ENCODE results near the gene SESN2. TPM values are rescaled to one million over a fixed set of nuclear protein-coding genes. Genes with fewer than 3 reads are reported as not detected.

Gene SESN2
- total RNA-seq, 1 donor from 2014 or later, result 22.2 TPM

DNA sequence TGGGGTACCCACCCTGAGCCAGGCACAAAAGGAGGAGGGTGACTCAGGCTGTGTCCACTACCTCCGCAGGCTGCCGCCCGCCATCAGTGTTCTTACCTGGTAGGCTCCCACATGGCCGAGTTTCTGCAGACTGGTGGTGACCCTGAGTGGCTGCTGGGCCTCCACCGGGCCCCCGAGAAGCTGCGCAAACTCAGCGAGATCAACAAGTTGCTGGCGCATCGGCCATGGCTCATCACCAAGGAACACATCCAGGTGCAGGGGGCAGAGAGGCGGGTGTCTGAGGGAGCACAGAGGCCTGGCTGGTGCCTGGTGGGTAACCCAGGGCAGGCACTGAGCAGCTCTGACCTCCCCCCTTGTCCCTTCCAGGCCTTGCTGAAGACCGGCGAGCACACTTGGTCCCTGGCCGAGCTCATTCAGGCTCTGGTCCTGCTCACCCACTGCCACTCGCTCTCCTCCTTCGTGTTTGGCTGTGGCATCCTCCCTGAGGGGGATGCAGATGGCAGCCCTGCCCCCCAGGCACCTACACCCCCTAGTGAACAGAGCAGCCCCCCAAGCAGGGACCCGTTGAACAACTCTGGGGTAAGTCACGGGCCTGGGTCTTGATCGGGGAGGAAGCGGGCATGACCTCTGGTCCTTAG lies 13.0 kb downstream of the SESN2 start:
- peaks cover 13% of the 10 kb centered on the region for H3K36me3 Mint-ChIP-seq (ENCODE audit: insufficient read depth)
- H3K9me3 Mint-ChIP-seq (ENCODE audit: low read depth), result no peaks in the 10 kb centered on the region

GRCh38 chr1:28273216-28273860 lies 14.0 kb downstream of the SESN2 start:
- Mint-ChIP-seq H3K36me3 (ENCODE audit: insufficient read depth) (peaks cover 18% of the 10 kb centered on the region), H3K4me3 (ENCODE audit: low read depth) (no peak overlapping the region), H3K4me1 (ENCODE audit: low read depth) (peaks cover 2% of the 10 kb centered on the region), H3K27ac (no peak overlapping the region), H3K27me3 (no peaks in the 10 kb centered on the region), H3K9me3 (ENCODE audit: low read depth) (no peaks in the 10 kb centered on the region)
- TF ChIP-seq, protein P1, sequence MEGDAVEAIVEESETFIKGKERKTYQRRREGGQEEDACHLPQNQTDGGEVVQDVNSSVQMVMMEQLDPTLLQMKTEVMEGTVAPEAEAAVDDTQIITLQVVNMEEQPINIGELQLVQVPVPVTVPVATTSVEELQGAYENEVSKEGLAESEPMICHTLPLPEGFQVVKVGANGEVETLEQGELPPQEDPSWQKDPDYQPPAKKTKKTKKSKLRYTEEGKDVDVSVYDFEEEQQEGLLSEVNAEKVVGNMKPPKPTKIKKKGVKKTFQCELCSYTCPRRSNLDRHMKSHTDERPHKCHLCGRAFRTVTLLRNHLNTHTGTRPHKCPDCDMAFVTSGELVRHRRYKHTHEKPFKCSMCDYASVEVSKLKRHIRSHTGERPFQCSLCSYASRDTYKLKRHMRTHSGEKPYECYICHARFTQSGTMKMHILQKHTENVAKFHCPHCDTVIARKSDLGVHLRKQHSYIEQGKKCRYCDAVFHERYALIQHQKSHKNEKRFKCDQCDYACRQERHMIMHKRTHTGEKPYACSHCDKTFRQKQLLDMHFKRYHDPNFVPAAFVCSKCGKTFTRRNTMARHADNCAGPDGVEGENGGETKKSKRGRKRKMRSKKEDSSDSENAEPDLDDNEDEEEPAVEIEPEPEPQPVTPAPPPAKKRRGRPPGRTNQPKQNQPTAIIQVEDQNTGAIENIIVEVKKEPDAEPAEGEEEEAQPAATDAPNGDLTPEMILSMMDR (IDR thresholded peaks at IDR 0.05; ENCODE audit: unreplicated experiment), result no peak
- no peak for DNase-seq (ENCODE audit: low spot score, unreplicated experiment)

More for the DNA sequence above, 13.0 kb downstream of the SESN2 start:
- TF ChIP-seq, protein P1 (IDR thresholded peaks at IDR 0.05; ENCODE audit: unreplicated experiment), result no peak
- no peaks in the 10 kb centered on the region for H3K27me3 Mint-ChIP-seq
- DNase-seq (ENCODE audit: low spot score, unreplicated experiment), result no peak
- H3K4me3 Mint-ChIP-seq (ENCODE audit: low read depth), result no peak overlapping the region
- peaks cover 5% of the 10 kb centered on the region for H3K4me1 Mint-ChIP-seq (ENCODE audit: low read depth)
- no peak overlapping the region for H3K27ac Mint-ChIP-seq

GRCh38 chr1:28278763-28279162 lies 19.4 kb downstream of the SESN2 start:
- Mint-ChIP-seq H3K9me3 (ENCODE audit: low read depth) (no peaks in the 10 kb centered on the region), H3K27ac (no peak overlapping the region), H3K36me3 (ENCODE audit: insufficient read depth) (peaks cover 20% of the 10 kb centered on the region), H3K4me3 (ENCODE audit: low read depth) (no peak overlapping the region), H3K27me3 (no peaks in the 10 kb centered on the region), H3K4me1 (ENCODE audit: low read depth) (no peaks in the 10 kb centered on the region)
- TF ChIP-seq, protein P1 (IDR thresholded peaks at IDR 0.05; ENCODE audit: unreplicated experiment), result no peak
- DNase-seq (ENCODE audit: low spot score, unreplicated experiment), result no peak

- Mint-ChIP-seq H3K4me1 (ENCODE audit: low read depth) (no peaks in the 10 kb centered on the region), H3K27ac (no peak overlapping the region), H3K27me3 (no peaks in the 10 kb centered on the region), H3K4me3 (ENCODE audit: low read depth) (no peak overlapping the region), H3K9me3 (ENCODE audit: low read depth) (no peaks in the 10 kb centered on the region), H3K36me3 (ENCODE audit: insufficient read depth) (peaks cover 18% of the 10 kb centered on the region)
- TF ChIP-seq, protein P1 (IDR thresholded peaks at IDR 0.05; ENCODE audit: unreplicated experiment), result no peak
- DNase-seq (ENCODE audit: low spot score, unreplicated experiment), result no peak
Measured at GRCh38 chr1:28279721-28280120, 20.4 kb downstream of the SESN2 start.

- H3K4me3 Mint-ChIP-seq (ENCODE audit: low read depth), result no peak overlapping the region
- H3K4me1 Mint-ChIP-seq (ENCODE audit: low read depth), result no peaks in the 10 kb centered on the region
- no peak overlapping the region for H3K27ac Mint-ChIP-seq
- H3K36me3 Mint-ChIP-seq (ENCODE audit: insufficient read depth), result peaks cover 16% of the 10 kb centered on the region
- H3K9me3 Mint-ChIP-seq (ENCODE audit: low read depth), result no peaks in the 10 kb centered on the region
- H3K27me3 Mint-ChIP-seq, result no peaks in the 10 kb centered on the region
- TF ChIP-seq, protein P1 (IDR thresholded peaks at IDR 0.05; ENCODE audit: unreplicated experiment), result no peak
- DNase-seq (ENCODE audit: low spot score, unreplicated experiment), result no peak
Measured at GRCh38 chr1:28280501-28280900, 21.2 kb downstream of the SESN2 start.

All from progenitor cell of endocrine pancreas (in vitro differentiated cells).